ENCODE data around the gene IDH3B.

DNA sequence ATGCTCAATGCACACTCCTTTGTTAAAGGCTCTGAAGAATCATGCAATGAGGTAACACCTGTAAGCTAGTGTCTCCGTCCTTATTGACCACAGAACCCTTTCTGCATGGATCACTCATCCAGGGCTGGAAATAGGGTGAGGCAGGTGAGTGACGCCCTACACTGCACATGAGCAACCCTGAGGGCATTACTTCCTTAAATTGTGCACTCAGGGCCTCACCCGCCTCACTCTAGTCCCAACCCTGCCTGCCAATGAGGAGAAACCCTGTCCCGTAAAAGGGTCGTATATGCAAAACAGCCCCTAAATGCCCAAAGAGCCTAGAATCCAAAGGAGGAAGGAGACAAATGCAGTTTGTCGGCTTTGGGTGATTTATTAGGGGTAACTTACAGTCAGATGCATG, 45.2 kb downstream of the IDH3B start:
- TF ChIP-seq YY1 (IDR thresholded peaks at IDR 0.05; ENCODE audit: insufficient read depth, insufficient replicate concordance, low read depth, low read length): no peak
- TF ChIP-seq, protein P1, sequence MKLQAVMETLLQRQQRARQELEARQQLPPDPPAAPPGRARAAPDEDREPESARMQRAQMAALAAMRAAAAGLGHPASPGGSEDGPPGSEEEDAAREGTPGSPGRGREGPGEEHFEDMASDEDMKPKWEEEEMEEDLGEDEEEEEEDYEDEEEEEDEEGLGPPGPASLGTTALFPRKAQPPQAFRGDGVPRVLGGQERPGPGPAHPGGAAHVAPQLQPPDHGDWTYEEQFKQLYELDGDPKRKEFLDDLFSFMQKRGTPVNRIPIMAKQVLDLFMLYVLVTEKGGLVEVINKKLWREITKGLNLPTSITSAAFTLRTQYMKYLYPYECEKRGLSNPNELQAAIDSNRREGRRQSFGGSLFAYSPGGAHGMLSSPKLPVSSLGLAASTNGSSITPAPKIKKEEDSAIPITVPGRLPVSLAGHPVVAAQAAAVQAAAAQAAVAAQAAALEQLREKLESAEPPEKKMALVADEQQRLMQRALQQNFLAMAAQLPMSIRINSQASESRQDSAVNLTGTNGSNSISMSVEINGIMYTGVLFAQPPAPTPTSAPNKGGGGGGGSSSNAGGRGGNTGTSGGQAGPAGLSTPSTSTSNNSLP (IDR thresholded peaks at IDR 0.05; ENCODE audit: low read depth, low read length): no peak
- TF ChIP-seq CAMTA2 (CRISPR knock-in tag; IDR thresholded peaks at IDR 0.05; ENCODE audit: borderline replicate concordance): no peak
- no peak for TF ChIP-seq POLR2A (IDR thresholded peaks at IDR 0.05; ENCODE audit: insufficient read depth in 1 of 2, low read depth in 2 of 2, low read length in 2 of 2)
- no peak for TF ChIP-seq MYC (CRISPR knock-in tag; IDR thresholded peaks at IDR 0.05; ENCODE audit: borderline replicate concordance)
- TF ChIP-seq SRF (IDR thresholded peaks at IDR 0.05; ENCODE audit: low read depth, low read length): no peak
- TF ChIP-seq, protein P2, sequence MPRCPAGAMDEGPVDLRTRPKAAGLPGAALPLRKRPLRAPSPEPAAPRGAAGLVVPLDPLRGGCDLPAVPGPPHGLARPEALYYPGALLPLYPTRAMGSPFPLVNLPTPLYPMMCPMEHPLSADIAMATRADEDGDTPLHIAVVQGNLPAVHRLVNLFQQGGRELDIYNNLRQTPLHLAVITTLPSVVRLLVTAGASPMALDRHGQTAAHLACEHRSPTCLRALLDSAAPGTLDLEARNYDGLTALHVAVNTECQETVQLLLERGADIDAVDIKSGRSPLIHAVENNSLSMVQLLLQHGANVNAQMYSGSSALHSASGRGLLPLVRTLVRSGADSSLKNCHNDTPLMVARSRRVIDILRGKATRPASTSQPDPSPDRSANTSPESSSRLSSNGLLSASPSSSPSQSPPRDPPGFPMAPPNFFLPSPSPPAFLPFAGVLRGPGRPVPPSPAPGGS (CRISPR knock-in tag; IDR thresholded peaks at IDR 0.05): no peak
- no peak for TF ChIP-seq ZNF253 (CRISPR knock-in tag; IDR thresholded peaks at IDR 0.05; ENCODE audit: borderline replicate concordance)
- TF ChIP-seq DPF2 (CRISPR knock-in tag; IDR thresholded peaks at IDR 0.05; ENCODE audit: borderline replicate concordance, low read depth): no peak
- no peak for TF ChIP-seq SNRNP70 (IDR thresholded peaks at IDR 0.05; ENCODE audit: low read depth, low read length)
- TF ChIP-seq TRIM24 (CRISPR knock-in tag; IDR thresholded peaks at IDR 0.05): no peak
- TF ChIP-seq, protein P3, sequence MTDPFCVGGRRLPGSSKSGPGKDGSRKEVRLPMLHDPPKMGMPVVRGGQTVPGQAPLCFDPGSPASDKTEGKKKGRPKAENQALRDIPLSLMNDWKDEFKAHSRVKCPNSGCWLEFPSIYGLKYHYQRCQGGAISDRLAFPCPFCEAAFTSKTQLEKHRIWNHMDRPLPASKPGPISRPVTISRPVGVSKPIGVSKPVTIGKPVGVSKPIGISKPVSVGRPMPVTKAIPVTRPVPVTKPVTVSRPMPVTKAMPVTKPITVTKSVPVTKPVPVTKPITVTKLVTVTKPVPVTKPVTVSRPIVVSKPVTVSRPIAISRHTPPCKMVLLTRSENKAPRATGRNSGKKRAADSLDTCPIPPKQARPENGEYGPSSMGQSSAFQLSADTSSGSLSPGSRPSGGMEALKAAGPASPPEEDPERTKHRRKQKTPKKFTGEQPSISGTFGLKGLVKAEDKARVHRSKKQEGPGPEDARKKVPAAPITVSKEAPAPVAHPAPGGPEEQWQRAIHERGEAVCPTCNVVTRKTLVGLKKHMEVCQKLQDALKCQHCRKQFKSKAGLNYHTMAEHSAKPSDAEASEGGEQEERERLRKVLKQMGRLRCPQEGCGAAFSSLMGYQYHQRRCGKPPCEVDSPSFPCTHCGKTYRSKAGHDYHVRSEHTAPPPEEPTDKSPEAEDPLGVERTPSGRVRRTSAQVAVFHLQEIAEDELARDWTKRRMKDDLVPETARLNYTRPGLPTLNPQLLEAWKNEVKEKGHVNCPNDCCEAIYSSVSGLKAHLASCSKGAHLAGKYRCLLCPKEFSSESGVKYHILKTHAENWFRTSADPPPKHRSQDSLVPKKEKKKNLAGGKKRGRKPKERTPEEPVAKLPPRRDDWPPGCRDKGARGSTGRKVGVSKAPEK (CRISPR knock-in tag; IDR thresholded peaks at IDR 0.05; ENCODE audit: borderline replicate concordance): no peak

Data from HepG2 (cell line).